H1 (cell line): ENCODE data around the gene ATP9B. TPM values are rescaled to one million over a fixed set of nuclear protein-coding genes. Genes with fewer than 3 reads are reported as not detected.

ENCODE experiments used
- CTCF ChIA-PET: fragments of 300-600 bp; sonication (Branson Sonifier 250); formaldehyde crosslinking; loops from one replicate; lab custom pipeline; 2021; ENCODE audit not compliant: partially characterized antibody; lab: Charles Lee
- POLR2A ChIA-PET: fragments of 300-600 bp; sonication (Branson Sonifier 250); formaldehyde crosslinking; loops from one replicate; lab custom pipeline; 2021; ENCODE audit warnings: inconsistent platforms; ENCODE audit not compliant: partially characterized antibody; lab: Charles Lee
- DNase-seq, 2 experiments: peaks; one replicate each; pipeline versions ENCODE4 v3.0.0 to v3.0.0-alpha.2; 2010 to 2022; ENCODE audit warnings: low spot score in 2 of 2, low read depth in 1 of 2, mixed read lengths in 1 of 2
- FAIRE-seq: peaks from 2 replicates; lab custom pipeline; 2011; peaks lifted over from hg19 to GRCh38; lab: Jason Lieb, UNC
- H2AFZ ChIP-seq: 2 replicates; pipeline ENCODE4 v1.8.1; 2012; ENCODE audit warnings: low read length, inconsistent platforms
- H2AK5ac ChIP-seq: 2 replicates; pipeline ENCODE4 v1.6.1; 2013; ENCODE audit warnings: low read depth, low read length
- H2BK120ac ChIP-seq: replicated peaks from 2 replicates; pipeline ENCODE3; 2013; ENCODE audit warnings: low read depth, low read length, inconsistent platforms
- H2BK12ac ChIP-seq: 2 replicates; pipeline ENCODE4 v1.6.1; 2013; ENCODE audit warnings: low read depth, low read length
- H2BK15ac ChIP-seq: 2 replicates; pipeline ENCODE4 v1.6.1; 2013; ENCODE audit warnings: low read length
- H2BK20ac ChIP-seq: 2 replicates; pipeline ENCODE4 v1.6.1; 2013; ENCODE audit warnings: low read length
- H2BK5ac ChIP-seq: 2 replicates; pipeline ENCODE4 v1.6.1; 2013; ENCODE audit warnings: low read depth, low read length
- H3K14ac ChIP-seq: 2 replicates; pipeline ENCODE4 v1.6.1; 2013; ENCODE audit warnings: inconsistent platforms; ENCODE audit not compliant: insufficient read length
- H3K18ac ChIP-seq: 2 replicates; pipeline ENCODE4 v1.6.1; 2013; ENCODE audit warnings: low read length; ENCODE audit errors: extremely low read depth
- H3K23ac ChIP-seq: 2 replicates; pipeline ENCODE4 v1.6.1; 2013; ENCODE audit warnings: inconsistent platforms; ENCODE audit not compliant: insufficient read length
- H3K23me2 ChIP-seq: 2 replicates; pipeline ENCODE4 v1.6.1; 2013; ENCODE audit warnings: low read depth, low read length
- H3K27ac ChIP-seq: 2 replicates; pipeline ENCODE4 v1.6.1; 2011; ENCODE audit warnings: low read depth, low read length, inconsistent platforms
- H3K27me3 ChIP-seq, 4 experiments: replicated peaks in 1 of 4; 1 replicate in 1 of 4; 2 replicates in 3 of 4; pipeline versions ENCODE4 v1.6.1 to v1.8.1; 2011 to 2013; ENCODE audit warnings: low read length in 3 of 4, mild to moderate bottlenecking in 3 of 4, inconsistent platforms in 2 of 4, mixed read lengths in 2 of 4, moderate library complexity in 1 of 4; ENCODE audit not compliant: control insufficient read depth in 3 of 4, insufficient read depth in 3 of 4; ENCODE audit errors: extremely low read depth in 1 of 4
- H3K36me3 ChIP-seq, 4 experiments: 2 replicates each; pipeline versions ENCODE4 v1.6.1 to v1.8.1; 2011 to 2013; ENCODE audit warnings: mild to moderate bottlenecking in 4 of 4, low read length in 3 of 4, moderate library complexity in 2 of 4, control low read depth in 1 of 4, inconsistent platforms in 1 of 4; ENCODE audit not compliant: insufficient read depth in 4 of 4, control insufficient read depth in 2 of 4
- H3K4ac ChIP-seq: replicated peaks from 2 replicates; pipeline ENCODE3; 2013; ENCODE audit warnings: low read length, low read depth, mixed read lengths, inconsistent platforms; ENCODE audit not compliant: insufficient read length
- H3K4me1 ChIP-seq, 4 experiments: replicated peaks in 1 of 4; 1 replicate in 1 of 4; 2 replicates in 3 of 4; pipeline versions ENCODE4 v1.6.1 to v1.8.1; 2011 to 2013; ENCODE audit warnings: low read length in 3 of 4, inconsistent platforms in 2 of 4, mixed read lengths in 1 of 4; ENCODE audit not compliant: insufficient read depth in 4 of 4, control insufficient read depth in 3 of 4
- H3K4me2 ChIP-seq, 2 experiments: 2 replicates each; pipeline versions ENCODE4 v1.6.1 to v1.8.1; 2011 to 2013; ENCODE audit warnings: low read depth in 2 of 2, low read length in 2 of 2, control low read depth in 1 of 2, inconsistent platforms in 1 of 2, mild to moderate bottlenecking in 1 of 2; ENCODE audit not compliant: insufficient read depth in 1 of 2
- H3K4me3 ChIP-seq, 4 experiments: fragments of 200-600, 300-600 bp in 1 of 4; sonication (generic), shearing (Covaris generic), sonication (Bioruptor Twin) in 1 of 4; 2 replicates each; pipeline versions ENCODE4 v1.5.1 to v1.8.1; 2011 to 2016; ENCODE audit warnings: low read length in 4 of 4, low read depth in 3 of 4, control low read depth in 2 of 4, inconsistent platforms in 2 of 4, mild to moderate bottlenecking in 2 of 4, mixed read lengths in 1 of 4, moderate library complexity in 1 of 4; ENCODE audit not compliant: insufficient read depth in 2 of 4; ENCODE audit errors: extremely low read depth in 1 of 4
- H3K56ac ChIP-seq: replicated peaks from 2 replicates; pipeline ENCODE3; 2013; ENCODE audit warnings: low read depth, mild to moderate bottlenecking, mixed read lengths, low read length, inconsistent platforms; ENCODE audit not compliant: insufficient read length
- H3K79me1 ChIP-seq: 2 replicates; pipeline ENCODE4 v1.6.1; 2013; ENCODE audit warnings: low read depth, low read length, control low read depth
- H3K79me2 ChIP-seq, 2 experiments: 2 replicates each; pipeline versions ENCODE4 v1.6.1 to v1.8.1; 2012 to 2013; ENCODE audit warnings: low read length in 2 of 2, mild to moderate bottlenecking in 2 of 2, inconsistent platforms in 1 of 2; ENCODE audit not compliant: insufficient read depth in 2 of 2, control insufficient read depth in 1 of 2
- H3K9ac ChIP-seq, 4 experiments: replicated peaks in 1 of 4; 1 replicate in 1 of 4; 2 replicates in 3 of 4; pipeline versions ENCODE4 v1.6.1 to v1.8.1; 2011 to 2013; ENCODE audit warnings: low read depth in 3 of 4, low read length in 3 of 4, control low read depth in 2 of 4, mild to moderate bottlenecking in 2 of 4, moderate library complexity in 2 of 4, inconsistent platforms in 1 of 4; ENCODE audit errors: extremely low read depth in 1 of 4
- H3K9me3 ChIP-seq, 2 experiments: 2 replicates each; pipeline versions ENCODE4 v1.6.1 to v1.8.1; 2012 to 2013; ENCODE audit warnings: mild to moderate bottlenecking in 2 of 2, moderate library complexity in 2 of 2, control low read depth in 1 of 2, inconsistent platforms in 1 of 2, low read depth in 1 of 2, low read length in 1 of 2, mixed read lengths in 1 of 2; ENCODE audit not compliant: insufficient read depth in 2 of 2
- H4K20me1 ChIP-seq, 2 experiments: replicated peaks in 1 of 2; 2 replicates each; pipeline versions ENCODE3 to v1.8.1; 2011 to 2013; ENCODE audit warnings: inconsistent platforms in 2 of 2, low read length in 2 of 2, mild to moderate bottlenecking in 1 of 2; ENCODE audit not compliant: insufficient read depth in 2 of 2, control insufficient read depth in 1 of 2
- H4K5ac ChIP-seq: 2 replicates; pipeline ENCODE4 v1.6.1; 2013; ENCODE audit warnings: low read length, low read depth, mixed read lengths, inconsistent platforms; ENCODE audit not compliant: insufficient read length
- H4K8ac ChIP-seq: 2 replicates; pipeline ENCODE4 v1.8.0; 2013; ENCODE audit warnings: mild to moderate bottlenecking, moderate library complexity, low read length, inconsistent platforms; ENCODE audit not compliant: insufficient read depth; ENCODE audit errors: extremely low read depth
- H4K91ac ChIP-seq: replicated peaks from 2 replicates; pipeline ENCODE3; 2013; ENCODE audit warnings: low read length, mixed read lengths, inconsistent platforms; ENCODE audit not compliant: insufficient read length
- EP300 ChIP-seq, 2 experiments: IDR thresholded peaks; 1 replicate in 1 of 2; 2 replicates in 1 of 2; pipeline ENCODE4 v1.6.1; 2011 to 2012; ENCODE audit warnings: low read depth in 2 of 2, low read length in 2 of 2, mild to moderate bottlenecking in 2 of 2, borderline replicate concordance in 1 of 2, inconsistent platforms in 1 of 2, moderate library complexity in 1 of 2
- EZH2 ChIP-seq: fragments of 200-600 bp; sonication (generic); IDR thresholded peaks from 2 replicates; pipeline ENCODE4 v1.7.1; 2012; ENCODE audit warnings: low read depth, mild to moderate bottlenecking, moderate library complexity, low read length, inconsistent platforms; ENCODE audit not compliant: severe bottlenecking
- FOSL1 ChIP-seq: IDR thresholded peaks from 2 replicates; pipeline ENCODE4 v1.6.1; 2011; ENCODE audit warnings: mild to moderate bottlenecking, low read depth, low read length, moderate library complexity; ENCODE audit not compliant: insufficient read depth
- HDAC6 ChIP-seq: IDR thresholded peaks from one replicate; pipeline ENCODE4 v1.7.1; 2012; ENCODE audit warnings: low read depth, mild to moderate bottlenecking, inconsistent platforms, low read length, moderate library complexity
- KDM1A ChIP-seq: fragments of 200-600, 300-600 bp; sonication (generic); IDR thresholded peaks from 2 replicates; pipeline ENCODE4 v1.7.1; 2016; ENCODE audit warnings: mild to moderate bottlenecking, low read length, borderline replicate concordance
- KDM5A ChIP-seq: fragments of 200-600 bp; IDR thresholded peaks from 2 replicates; pipeline ENCODE4 v1.7.1; 2012; ENCODE audit warnings: mild to moderate bottlenecking, low read length, inconsistent platforms, mixed read lengths
- PHF8 ChIP-seq: fragments of 200-600 bp; sonication (generic); conservative IDR thresholded peaks from 2 replicates; pipeline ENCODE4 v1.7.1; 2012; ENCODE audit warnings: low read depth, mild to moderate bottlenecking, inconsistent platforms, low read length, moderate library complexity
- RNF2 ChIP-seq: fragments of 200-900, 300-1000 bp; sonication (generic); IDR thresholded peaks from 2 replicates; pipeline ENCODE4 v1.7.1; 2016; ENCODE audit warnings: borderline replicate concordance, low read depth, mild to moderate bottlenecking, antibody characterized with exemption, low read length; ENCODE audit not compliant: poor library complexity, severe bottlenecking; ENCODE audit errors: missing control alignments
- WGBS, 2 experiments: shearing (Covaris generic) in 1 of 2; methylation state at CpG; one replicate each; pipeline versions ENCODE4 v1.1.6 to v1.1.7; 2013 to 2015; ENCODE audit warnings: low lambda C conversion rate in 2 of 2, mixed read lengths in 2 of 2, inconsistent platforms in 1 of 2, low coverage in 1 of 2, missing lambda C conversion rate in 1 of 2; ENCODE audit not compliant: insufficient replicate concordance in 2 of 2, insufficient coverage in 1 of 2, insufficient read length in 1 of 2; ENCODE audit errors: extremely low coverage in 1 of 2, missing lambda C conversion rate in 1 of 2; 5-methylcytosine and 5-hydroxymethylcytosine counted together
- polyA plus RNA-seq, 7 experiments: library from polyadenylated mRNA; depleted of rRNA in 3 of 7; stranded (reverse) in 5 of 7; unstranded in 2 of 7; fragments of >200 nt in 5 of 7; fragments of 200-250 nt in 2 of 7; gene quantifications; 1 replicate in 5 of 7; 2 replicates in 1 of 7; 4 replicates in 1 of 7; pipeline versions ENCODE4 v1.2.1 to v1.2.3, GENCODE V29; 2011 to 2013; ENCODE audit warnings: missing spikeins in 2 of 7, mixed read lengths in 2 of 7
- total RNA-seq: library from RNA; stranded (reverse); fragmentation: NEBNext Ultra II Directional; extraction: Animal tissue kit (Norgen Biotek cat#: 25700); gene quantifications from 2 replicates; pipeline ENCODE4 v1.2.1, GENCODE V29; 2021

Gene ATP9B
- total and polyA plus RNA-seq, 2 of the 8 experiments (the other 6 are each of a cell fraction or from before 2014, with no cell fraction given) = 15.1 to 21.7 TPM

DNA sequence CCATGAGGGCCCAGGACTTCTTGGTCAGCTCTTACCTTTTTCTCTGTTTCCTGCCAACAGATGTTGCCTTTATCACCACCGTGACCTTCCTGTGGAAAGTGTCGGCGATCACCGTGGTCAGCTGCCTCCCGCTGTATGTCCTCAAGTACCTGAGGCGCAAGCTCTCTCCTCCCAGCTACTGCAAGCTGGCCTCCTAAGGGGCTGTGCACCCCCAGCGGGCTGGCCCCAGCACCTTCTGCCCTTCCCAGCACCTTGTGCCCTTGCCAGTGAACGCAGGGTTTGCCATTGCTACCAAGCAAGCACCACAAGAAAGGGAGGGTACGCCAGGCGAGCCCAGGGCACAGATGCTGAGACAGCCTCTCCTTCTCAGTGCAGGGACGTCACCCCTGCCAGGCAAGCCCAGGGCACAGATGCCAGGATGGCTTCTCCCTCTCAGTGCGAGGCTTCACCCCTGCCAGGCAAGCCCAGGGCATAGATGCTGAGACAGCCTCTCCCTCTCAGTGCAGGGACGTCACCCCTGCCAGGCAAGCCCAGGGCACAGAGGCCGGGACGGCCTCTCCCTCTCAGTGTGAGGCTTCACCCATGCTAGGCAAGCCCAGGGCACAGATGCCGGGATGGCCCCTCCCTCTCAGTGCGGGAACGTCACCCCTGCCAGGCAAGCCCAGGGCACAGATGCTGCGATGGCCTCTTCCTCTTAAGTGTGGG lies 308.1 kb downstream of the ATP9B start:
- Histone ChIP-seq H4K8ac (no peak overlapping the region), H4K20me1 (peaks cover 0 to 3% of the 10 kb centered on the region in 2 experiments), H2AK5ac (no peak overlapping the region), H2BK20ac (no peak overlapping the region), H3K79me1 (no peaks in the 10 kb centered on the region), H3K9ac (no peak overlapping the region), H3K23me2 (no peaks in the 10 kb centered on the region), H3K18ac (no peak overlapping the region), H3K4me2 (no peak overlapping the region), H2BK12ac (no peak overlapping the region), H3K4ac (no peak overlapping the region), H2BK15ac (no peak overlapping the region), H3K27ac (no peak overlapping the region), H2BK120ac (no peak overlapping the region), H2BK5ac (no peak overlapping the region; the same call in 1 of the 2 replicates), H3K9me3 (no peaks in the 10 kb centered on the region; a peak in 1 of 4 replicates), H3K4me1 (peaks cover 0 to 6% (median 2%) of the 10 kb centered on the region in 4 experiments; a peak in 2 of 7 replicates), H3K56ac (no peak overlapping the region), H3K36me3 (no peaks in the 10 kb centered on the region; a peak in 1 of 8 replicates), H4K91ac (no peak overlapping the region), H3K27me3 (no peaks in the 10 kb centered on the region; a peak in 1 of 7 replicates), H3K79me2 (no peaks in the 10 kb centered on the region), H3K14ac (no peak overlapping the region), H2AFZ (no peak overlapping the region), H4K5ac (no peak overlapping the region), H3K4me3 (no peak overlapping the region), H3K23ac (no peak overlapping the region)
- DNase-seq = no peak
- FAIRE-seq = no peak
- ChIA-PET POLR2A (interaction anchor here (0.5 to 1.1 kb wide), 2 partner anchors 135 to 287 kb away, joined by 3 read pairs; no protein-coding TSS in a partner anchor), CTCF (interaction anchor here (0.6 to 9.7 kb wide), 10 partner anchors 14 to 268 kb away, joined by 3 to 124 read pairs (median 3); partner anchors contain the start of gene NFATC1)
- 91% methylated on average over 12 of the region's 19 CpGs; no CpG with 5 or more reads in 1 of the 2 experiments for WGBS, 2 experiments
- TF ChIP-seq FOSL1 = no peak
- no peak for TF ChIP-seq HDAC6
- no peak for TF ChIP-seq KDM5A
- no peak for TF ChIP-seq RNF2
- TF ChIP-seq EP300 (IDR thresholded peaks at IDR 0.05; ENCODE audit: borderline replicate concordance in 1 of 2, low read depth in 2 of 2, low read length in 2 of 2) = no peak
- TF ChIP-seq PHF8 = no peak
- no peak for TF ChIP-seq EZH2
- TF ChIP-seq KDM1A = no peak
